Measurements from ENCODE around the gene ZER1.
"Not testable (repeated sequence)": the region's sequence is repeated elsewhere in the genome, so short reads cannot be mapped to it uniquely, and the experiment has no call there.

The ZER1 gene

DNA sequence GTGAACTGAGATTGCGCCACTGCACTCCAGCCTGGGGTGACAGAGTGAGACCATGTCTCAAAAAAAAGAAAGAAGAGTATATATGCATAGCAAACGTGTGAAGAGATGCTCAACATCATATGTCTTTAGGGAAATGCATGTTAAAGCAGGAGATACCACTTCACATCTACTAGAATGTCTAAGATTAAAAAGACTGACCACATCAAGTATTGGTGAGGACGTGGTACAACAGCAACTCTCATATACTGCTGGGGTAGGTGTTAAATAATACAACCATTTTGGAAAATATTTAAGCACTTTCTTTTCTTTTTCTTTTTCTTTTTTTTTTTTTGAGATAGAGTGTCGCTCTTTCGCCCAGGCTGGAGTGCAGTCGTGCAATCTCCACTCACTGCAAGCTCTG is 13.7 kb upstream of the ZER1 start:
- Histone ChIP-seq H3K4me1 (ENCODE audit: insufficient read depth, low read length) (peaks cover 3% of the 10 kb centered on the region; the same call in 1 of the 2 replicates), H3K9ac (ENCODE audit: low read depth, low read length) (no peak overlapping the region), H3K36me3 (ENCODE audit: insufficient read depth, low read depth, low read length) (no peaks in the 10 kb centered on the region), H3K9me3 (ENCODE audit: insufficient read depth, low read depth, low read length) (no peaks in the 10 kb centered on the region; the same call in 1 of the 2 replicates), H3K4me3 (ENCODE audit: low read length) (no peak overlapping the region), H3K27ac (ENCODE audit: low read length) (no peak overlapping the region), H3K27me3 (ENCODE audit: insufficient read depth, low read length) (no peaks in the 10 kb centered on the region)

GRCh38 chr9:128782669-128783068 is 10.9 kb upstream of the ZER1 start:
- H3K4me1 ChIP-seq (ENCODE audit: insufficient read depth, low read length) = 0 out of 2 replicates have a peak, but pooled peaks cover under 1% of the 10 kb centered on the region
- no peaks in the 10 kb centered on the region for H3K27me3 ChIP-seq (ENCODE audit: insufficient read depth, low read length)
- H3K4me3 ChIP-seq (ENCODE audit: low read length) = no peak overlapping the region
- H3K36me3 ChIP-seq (ENCODE audit: insufficient read depth, low read depth, low read length) = no peaks in the 10 kb centered on the region
- no peak overlapping the region for H3K9ac ChIP-seq (ENCODE audit: low read depth, low read length)
- no peak overlapping the region for H3K27ac ChIP-seq (ENCODE audit: low read length)
- H3K9me3 ChIP-seq (ENCODE audit: insufficient read depth, low read depth, low read length) = no peaks in the 10 kb centered on the region; the same call in 1 of the 2 replicates

- Histone ChIP-seq H3K4me1 (ENCODE audit: insufficient read depth, low read length) (no peaks in the 10 kb centered on the region), H3K9me3 (ENCODE audit: insufficient read depth, low read depth, low read length) (no peaks in the 10 kb centered on the region; the same call in 1 of the 2 replicates), H3K27me3 (ENCODE audit: insufficient read depth, low read length) (no peaks in the 10 kb centered on the region)
Observed at GRCh38 chr9:128781187-128782070, 9.7 kb upstream of the ZER1 start.

GRCh38 chr9:128780093-128780492 is 8.4 kb upstream of the ZER1 start:
- not testable (repeated sequence) for H3K9me3 ChIP-seq (ENCODE audit: insufficient read depth, low read depth, low read length); H3K4me1 ChIP-seq (ENCODE audit: insufficient read depth, low read length); H3K4me3 ChIP-seq (ENCODE audit: low read length)

More at GRCh38 chr9:128781187-128782070, 9.7 kb upstream of the ZER1 start:
- no peak overlapping the region for H3K27ac ChIP-seq (ENCODE audit: low read length)
- no peak overlapping the region for H3K9ac ChIP-seq (ENCODE audit: low read depth, low read length)
- no peaks in the 10 kb centered on the region for H3K36me3 ChIP-seq (ENCODE audit: insufficient read depth, low read depth, low read length)
- H3K4me3 ChIP-seq (ENCODE audit: low read length) = no peak overlapping the region

DNA sequence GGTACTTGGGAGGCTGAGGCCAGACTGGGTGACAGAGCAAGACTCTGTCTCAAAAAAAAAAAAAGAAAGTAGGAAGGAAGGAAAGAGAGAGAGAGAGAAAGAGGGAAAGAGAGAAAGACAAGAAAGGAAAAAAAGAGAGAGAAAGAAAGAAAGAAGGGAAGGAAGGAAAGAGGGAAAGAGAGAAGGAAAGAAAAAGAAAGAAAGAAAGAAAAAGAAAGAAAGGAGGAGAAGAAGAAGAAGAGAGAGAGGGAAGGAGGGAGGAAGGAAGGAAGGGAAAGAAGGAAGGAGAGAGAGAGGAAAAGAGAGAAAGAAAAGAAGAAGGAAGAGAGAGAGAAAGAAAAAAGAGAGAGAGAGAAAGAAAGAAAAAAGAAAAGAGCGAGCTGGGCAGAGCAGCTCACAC is 3.1 kb upstream of the ZER1 start:
- Histone ChIP-seq H3K4me1 (ENCODE audit: insufficient read depth, low read length) (peaks cover 3% of the 10 kb centered on the region; the same call in 1 of the 2 replicates), H3K27me3 (ENCODE audit: insufficient read depth, low read length) (no peaks in the 10 kb centered on the region), H3K36me3 (ENCODE audit: insufficient read depth, low read depth, low read length) (no peaks in the 10 kb centered on the region), H3K9me3 (ENCODE audit: insufficient read depth, low read depth, low read length) (no peaks in the 10 kb centered on the region), H3K9ac (ENCODE audit: low read depth, low read length) (no peak overlapping the region), H3K4me3 (ENCODE audit: low read length) (no peak overlapping the region), H3K27ac (ENCODE audit: low read length) (no peak overlapping the region)

More at GRCh38 chr9:128780093-128780492, 8.4 kb upstream of the ZER1 start:
- not testable (repeated sequence) for H3K36me3 ChIP-seq (ENCODE audit: insufficient read depth, low read depth, low read length); H3K9ac ChIP-seq (ENCODE audit: low read depth, low read length); H3K27me3 ChIP-seq (ENCODE audit: insufficient read depth, low read length); H3K27ac ChIP-seq (ENCODE audit: low read length)

DNA sequence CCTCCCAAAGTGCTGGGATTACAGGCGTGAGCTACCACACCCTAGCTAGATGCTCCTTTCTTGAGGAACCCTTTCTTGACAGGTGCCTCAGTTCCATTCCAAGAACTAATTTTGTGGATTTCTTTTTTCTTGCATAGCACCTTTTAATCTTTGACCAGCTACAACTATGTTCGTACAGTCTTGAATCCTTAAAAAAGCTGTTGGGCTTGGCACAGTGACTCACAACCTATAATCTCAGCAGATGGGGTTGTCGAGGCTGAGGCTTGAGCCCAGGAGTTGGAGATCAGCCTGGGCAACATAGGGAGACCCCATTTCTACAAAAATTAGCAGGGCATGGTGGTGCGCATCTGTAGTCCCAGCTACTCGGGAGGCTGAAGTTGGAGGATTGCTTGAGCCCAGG is 1.3 kb upstream of the ZER1 start:
- Histone ChIP-seq H3K4me1 (ENCODE audit: insufficient read depth, low read length) (peaks cover 3% of the 10 kb centered on the region; the same call in 1 of the 2 replicates), H3K9me3 (ENCODE audit: insufficient read depth, low read depth, low read length) (no peaks in the 10 kb centered on the region), H3K27ac (ENCODE audit: low read length) (no peak overlapping the region), H3K4me3 (ENCODE audit: low read length) (no peak overlapping the region), H3K9ac (ENCODE audit: low read depth, low read length) (no peak overlapping the region), H3K27me3 (ENCODE audit: insufficient read depth, low read length) (no peaks in the 10 kb centered on the region), H3K36me3 (ENCODE audit: insufficient read depth, low read depth, low read length) (no peaks in the 10 kb centered on the region)

- H3K9ac ChIP-seq (ENCODE audit: low read depth, low read length) = peak overlapping the region; percentile 91
- H3K27ac ChIP-seq (ENCODE audit: low read length) = peak overlapping the region; percentile 86
- peak overlapping the region; percentile 95 for H3K4me3 ChIP-seq (ENCODE audit: low read length)
- H3K4me1 ChIP-seq (ENCODE audit: insufficient read depth, low read length) = peaks cover 3% of the 10 kb centered on the region; the same call in 1 of the 2 replicates
- H3K9me3 ChIP-seq (ENCODE audit: insufficient read depth, low read depth, low read length) = no peaks in the 10 kb centered on the region
- no peaks in the 10 kb centered on the region for H3K36me3 ChIP-seq (ENCODE audit: insufficient read depth, low read depth, low read length)
- H3K27me3 ChIP-seq (ENCODE audit: insufficient read depth, low read length) = no peaks in the 10 kb centered on the region
Observed at GRCh38 chr9:128771094-128771721, 519 bp downstream of the ZER1 start.

DNA sequence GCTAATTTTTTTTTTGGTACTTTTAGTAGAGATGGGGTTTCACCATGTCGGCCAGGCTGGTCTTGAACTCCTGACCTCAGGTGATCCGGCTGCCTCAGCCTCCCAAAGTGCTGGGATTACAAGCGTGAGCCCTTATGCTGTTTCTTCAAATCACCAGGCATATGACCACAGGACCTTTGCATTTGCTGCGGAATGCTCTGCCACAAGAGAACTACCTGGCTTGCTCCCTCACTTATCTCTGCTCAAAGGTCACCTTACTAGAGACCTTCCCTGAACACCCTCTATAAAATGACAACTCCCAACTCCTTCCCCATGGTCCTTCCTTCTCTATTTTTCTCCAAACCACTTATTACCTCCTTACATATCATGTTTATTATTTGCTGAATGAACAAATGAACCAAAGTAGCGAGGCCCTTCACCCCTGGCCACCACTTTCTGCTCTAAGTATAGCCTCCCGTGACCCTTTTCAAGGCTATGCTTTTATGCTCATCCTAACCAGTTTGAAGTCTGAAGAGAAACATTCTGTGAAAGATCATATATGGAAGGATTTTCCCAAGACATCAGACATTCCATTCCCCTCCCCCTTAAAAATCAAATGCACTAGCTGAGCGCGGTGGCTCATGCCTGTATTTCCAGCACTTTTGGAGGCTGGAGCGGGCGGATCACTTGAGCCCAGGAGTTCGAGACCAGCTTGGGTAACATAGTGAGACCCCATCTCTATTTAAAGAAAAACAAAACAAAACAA is 1.3 kb downstream of the ZER1 start:
- Histone ChIP-seq H3K9ac (ENCODE audit: low read depth, low read length) (peak overlapping the region; percentile 91; the same call in 1 of the 2 replicates), H3K9me3 (ENCODE audit: insufficient read depth, low read depth, low read length) (no peaks in the 10 kb centered on the region), H3K4me3 (ENCODE audit: low read length) (peak overlapping the region; percentile 95), H3K27ac (ENCODE audit: low read length) (no peak overlapping the region), H3K27me3 (ENCODE audit: insufficient read depth, low read length) (no peaks in the 10 kb centered on the region), H3K4me1 (ENCODE audit: insufficient read depth, low read length) (peaks cover 3% of the 10 kb centered on the region; the same call in 1 of the 2 replicates), H3K36me3 (ENCODE audit: insufficient read depth, low read depth, low read length) (no peaks in the 10 kb centered on the region)

DNA sequence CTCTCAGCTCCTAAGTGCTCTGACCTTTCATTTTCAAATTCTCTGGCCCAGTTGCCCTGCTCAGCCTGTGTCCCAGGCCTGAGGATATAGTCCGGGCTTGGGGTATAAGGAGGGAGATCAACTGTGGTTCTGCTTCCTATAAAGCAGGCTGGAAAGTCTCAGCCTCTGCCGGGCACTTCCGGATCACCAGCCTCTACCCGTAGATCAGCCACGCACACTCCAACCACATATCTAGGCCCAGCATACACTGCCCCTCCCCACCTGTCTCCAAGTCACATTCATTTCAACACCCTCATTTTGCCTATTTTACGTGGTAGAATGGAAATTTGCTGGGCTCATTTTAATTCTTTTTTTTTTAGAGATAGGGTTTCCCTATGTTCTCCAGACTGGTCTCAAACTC is 3.1 kb downstream of the ZER1 start:
- H3K36me3 ChIP-seq (ENCODE audit: insufficient read depth, low read depth, low read length) = no peaks in the 10 kb centered on the region

GRCh38 chr9:128765499-128765898 is 6.2 kb downstream of the ZER1 start:
- Histone ChIP-seq H3K27ac (ENCODE audit: low read length) (no peak overlapping the region), H3K27me3 (ENCODE audit: insufficient read depth, low read length) (no peaks in the 10 kb centered on the region), H3K4me1 (ENCODE audit: insufficient read depth, low read length) (no peaks in the 10 kb centered on the region), H3K9me3 (ENCODE audit: insufficient read depth, low read depth, low read length) (no peaks in the 10 kb centered on the region), H3K9ac (ENCODE audit: low read depth, low read length) (no peak overlapping the region), H3K36me3 (ENCODE audit: insufficient read depth, low read depth, low read length) (no peaks in the 10 kb centered on the region), H3K4me3 (ENCODE audit: low read length) (no peak overlapping the region)

More for the DNA sequence above, 3.1 kb downstream of the ZER1 start:
- H3K4me3 ChIP-seq (ENCODE audit: low read length) = no peak overlapping the region
- no peaks in the 10 kb centered on the region for H3K27me3 ChIP-seq (ENCODE audit: insufficient read depth, low read length)
- H3K9me3 ChIP-seq (ENCODE audit: insufficient read depth, low read depth, low read length) = no peaks in the 10 kb centered on the region
- no peak overlapping the region for H3K27ac ChIP-seq (ENCODE audit: low read length)
- peaks cover 3% of the 10 kb centered on the region; the same call in 1 of the 2 replicates for H3K4me1 ChIP-seq (ENCODE audit: insufficient read depth, low read length)
- no peak overlapping the region for H3K9ac ChIP-seq (ENCODE audit: low read depth, low read length)

GRCh38 chr9:128764361-128764760 is 7.4 kb downstream of the ZER1 start:
- no peaks in the 10 kb centered on the region for H3K27me3 ChIP-seq (ENCODE audit: insufficient read depth, low read length)
- no peaks in the 10 kb centered on the region for H3K4me1 ChIP-seq (ENCODE audit: insufficient read depth, low read length)
- H3K9me3 ChIP-seq (ENCODE audit: insufficient read depth, low read depth, low read length) = no peaks in the 10 kb centered on the region
- H3K27ac ChIP-seq (ENCODE audit: low read length) = no peak overlapping the region
- no peaks in the 10 kb centered on the region for H3K36me3 ChIP-seq (ENCODE audit: insufficient read depth, low read depth, low read length)
- no peak overlapping the region for H3K9ac ChIP-seq (ENCODE audit: low read depth, low read length)
- no peak overlapping the region for H3K4me3 ChIP-seq (ENCODE audit: low read length)

Measured in iPS-20b (cell line).